SU-DHL-6 (cell line): ENCODE data around the gene PCNX3.

Experiments used
- H2AFZ ChIP-seq: fragments of 200-600 bp; sonication (generic); 2 replicates; pipeline ENCODE4 v1.6.1; 2014; ENCODE audit warnings: low read depth, mild to moderate bottlenecking, moderate library complexity, mixed read lengths, antibody characterized with exemption, low read length; ENCODE audit not compliant: severe bottlenecking
- H3F3A ChIP-seq: fragments of 200-600 bp; shearing (Covaris generic); 2 replicates; pipeline ENCODE4 v1.6.0; 2016; ENCODE audit warnings: antibody characterized with exemption, mild to moderate bottlenecking; ENCODE audit not compliant: insufficient read depth
- H3K27ac ChIP-seq: fragments of 200-600 bp; sonication (generic); 2 replicates; pipeline ENCODE4 v1.5.1; 2016; ENCODE audit warnings: low read depth, mild to moderate bottlenecking, low read length, moderate library complexity, mixed read lengths
- H3K27me3 ChIP-seq: fragments of 200-600 bp; sonication (generic), shearing (Covaris generic); 2 replicates; pipeline ENCODE4 v1.6.0; 2014; ENCODE audit warnings: mild to moderate bottlenecking, low read length
- H3K36me3 ChIP-seq: fragments of 200-600 bp; sonication (generic); 2 replicates; pipeline ENCODE4 v1.6.1; 2014; ENCODE audit warnings: mild to moderate bottlenecking, low read length, mixed read lengths
- H3K4me2 ChIP-seq: fragments of 300-600, 200-600 bp; shearing (Covaris generic), sonication (generic); 2 replicates; pipeline ENCODE4 v1.6.0; 2014; ENCODE audit warnings: low read length, low read depth, mild to moderate bottlenecking; ENCODE audit not compliant: poor library complexity, severe bottlenecking
- H3K4me3 ChIP-seq: fragments of 200-600 bp; sonication (generic); 2 replicates; pipeline ENCODE4 v1.5.1; 2014; ENCODE audit warnings: antibody characterized with exemption, low read length, mild to moderate bottlenecking, mixed read lengths; ENCODE audit not compliant: insufficient read depth, poor library complexity, severe bottlenecking
- H3K79me2 ChIP-seq: fragments of 200-600 bp; sonication (generic); 2 replicates; pipeline ENCODE4 v1.6.1; 2014; ENCODE audit warnings: mild to moderate bottlenecking, low read length, moderate library complexity; ENCODE audit not compliant: insufficient read depth
- H3K9ac ChIP-seq: fragments of 200-600 bp; sonication (generic); 2 replicates; pipeline ENCODE4 v1.7.0; 2014; ENCODE audit warnings: mild to moderate bottlenecking, low read length
- H3K9me2 ChIP-seq: fragments of 200-600 bp; sonication (generic); replicated peaks from 2 replicates; pipeline ENCODE4 v1.6.1; 2014; ENCODE audit warnings: low read length; ENCODE audit not compliant: insufficient read depth
- H3K9me3 ChIP-seq: fragments of 200-600 bp; sonication (generic); 2 replicates; pipeline ENCODE4 v1.6.1; 2014; ENCODE audit warnings: low read length, mixed read lengths; ENCODE audit not compliant: insufficient read depth
- H4K20me1 ChIP-seq: fragments of 200-600 bp; sonication (generic); 2 replicates; pipeline ENCODE4 v1.6.1; 2014; ENCODE audit warnings: low read depth, mild to moderate bottlenecking, antibody characterized with exemption, low read length, moderate library complexity, mixed read lengths
- CTCF ChIP-seq: fragments of 200-600 bp; sonication (generic); IDR thresholded peaks from one replicate; pipeline ENCODE4 v1.5.1; 2017; ENCODE audit warnings: antibody characterized with exemption, mild to moderate bottlenecking, low read length, moderate library complexity; ENCODE audit not compliant: insufficient read depth, poor library complexity, severe bottlenecking
- EZH2phosphoT487 ChIP-seq: fragments of 200-600 bp; sonication (generic), shearing (Covaris generic); conservative IDR thresholded peaks from 2 replicates; pipeline ENCODE4 v1.6.1; 2018; ENCODE audit warnings: mild to moderate bottlenecking, antibody characterized with exemption, low read length, moderate library complexity, mixed read lengths

The PCNX3 gene

GRCh38 chr11:65618763-65619162, 3.2 kb downstream of the PCNX3 start:
- H3K4me3 ChIP-seq: no peak overlapping the region
- H3K9me2 ChIP-seq: no peaks in the 10 kb centered on the region
- no peaks in the 10 kb centered on the region; the same call in 1 of the 2 replicates for H4K20me1 ChIP-seq
- H3K27me3 ChIP-seq: no peaks in the 10 kb centered on the region
- no peak overlapping the region for H3K27ac ChIP-seq
- H2AFZ ChIP-seq: no peak overlapping the region
- H3K79me2 ChIP-seq: peaks cover 35% of the 10 kb centered on the region
- no peaks in the 10 kb centered on the region for H3K36me3 ChIP-seq
- TF ChIP-seq CTCF: no peak
- TF ChIP-seq EZH2phosphoT487: no peak
- H3K4me2 ChIP-seq: no peak overlapping the region
- no peaks in the 10 kb centered on the region for H3F3A ChIP-seq
- H3K9ac ChIP-seq: no peak overlapping the region
- no peaks in the 10 kb centered on the region for H3K9me3 ChIP-seq

- Histone ChIP-seq H3K36me3 (no peaks in the 10 kb centered on the region), H4K20me1 (no peaks in the 10 kb centered on the region; the same call in 1 of the 2 replicates), H3K27me3 (no peaks in the 10 kb centered on the region), H3K79me2 (peaks cover 35% of the 10 kb centered on the region), H3K4me3 (no peak overlapping the region), H2AFZ (no peak overlapping the region), H3K9me3 (no peaks in the 10 kb centered on the region), H3K9me2 (no peaks in the 10 kb centered on the region), H3F3A (no peaks in the 10 kb centered on the region), H3K4me2 (no peak overlapping the region), H3K27ac (no peak overlapping the region), H3K9ac (no peak overlapping the region)
- TF ChIP-seq CTCF: no peak
- no peak for TF ChIP-seq EZH2phosphoT487
These were observed 3.8 kb downstream of the PCNX3 start for GRCh38 chr11:65619281-65619928.

GRCh38 chr11:65620666-65621065, 5.1 kb downstream of the PCNX3 start:
- Histone ChIP-seq H3K4me3 (no peak overlapping the region), H3F3A (no peaks in the 10 kb centered on the region), H3K27me3 (no peaks in the 10 kb centered on the region), H3K9ac (no peak overlapping the region), H4K20me1 (no peaks in the 10 kb centered on the region; the same call in 1 of the 2 replicates), H3K79me2 (peaks cover 31% of the 10 kb centered on the region), H3K9me3 (no peaks in the 10 kb centered on the region), H3K4me2 (no peak overlapping the region), H3K27ac (no peak overlapping the region), H3K36me3 (no peaks in the 10 kb centered on the region), H2AFZ (no peak overlapping the region), H3K9me2 (no peaks in the 10 kb centered on the region)
- TF ChIP-seq CTCF: no peak
- TF ChIP-seq EZH2phosphoT487: no peak
